Natural killer cell (primary cell): ENCODE measurements around the gene GTF3C1. TPM values are rescaled to one million over a fixed set of nuclear protein-coding genes. Genes with fewer than 3 reads are reported as not detected.

Experiments
- ATAC-seq, 3 donors: fragments of 150-1000 bp in 2 of 3; fragments of 200-7000 bp in 1 of 3; cut with Tn5 transposase; 1 replicate in 1 of 3; 2 replicates in 2 of 3; pipeline ENCODE4 v1.10.0; 2021; ENCODE audit warnings: mild to moderate bottlenecking in 2 of 3, moderate library complexity in 2 of 3
- DNase-seq, 2 donors: peaks; one replicate each; pipeline versions ENCODE4 v3.0.0 to v3.0.0-alpha.2; 2013 to 2021; ENCODE audit warnings: mixed read lengths in 1 of 2
- H3K27ac ChIP-seq: one replicate; pipeline ENCODE4 v1.5.1; 2013; ENCODE audit warnings: mild to moderate bottlenecking, low read length
- H3K27me3 ChIP-seq: one replicate; pipeline ENCODE4 v1.6.1; 2013; ENCODE audit warnings: low read length; ENCODE audit not compliant: control insufficient read depth, insufficient read depth
- H3K36me3 ChIP-seq: one replicate; pipeline ENCODE4 v1.6.1; 2013; ENCODE audit warnings: low read length; ENCODE audit not compliant: control insufficient read depth, insufficient read depth
- H3K4me1 ChIP-seq: one replicate; pipeline ENCODE4 v1.6.1; 2013; ENCODE audit warnings: low read length; ENCODE audit not compliant: control insufficient read depth, insufficient read depth
- H3K4me3 ChIP-seq: one replicate; pipeline ENCODE4 v1.5.1; 2013; ENCODE audit warnings: low read length
- H3K9me3 ChIP-seq: one replicate; pipeline ENCODE4 v1.6.1; 2013; ENCODE audit warnings: low read length; ENCODE audit not compliant: control insufficient read depth, insufficient read depth
- H3K27ac Mint-ChIP-seq, 2 donors: one replicate each; pipeline ENCODE4 v1.8.0; 2022; ENCODE audit warnings: mild to moderate bottlenecking in 2 of 2, mixed read lengths in 2 of 2, moderate library complexity in 1 of 2
- H3K27me3 Mint-ChIP-seq, 2 donors: one replicate each; pipeline ENCODE4 v1.8.0; 2022; ENCODE audit warnings: low read depth in 2 of 2, mixed read lengths in 2 of 2
- H3K36me3 Mint-ChIP-seq: one replicate; pipeline ENCODE4 v1.8.0; 2022; ENCODE audit warnings: mixed read lengths
- H3K4me1 Mint-ChIP-seq, 2 donors: one replicate each; pipeline ENCODE4 v1.8.0; 2022; ENCODE audit warnings: mixed read lengths in 2 of 2
- H3K4me3 Mint-ChIP-seq: one replicate; pipeline ENCODE4 v1.8.0; 2022; ENCODE audit warnings: mild to moderate bottlenecking, moderate library complexity, mixed read lengths
- H3K9me3 Mint-ChIP-seq, 2 donors: one replicate each; pipeline ENCODE4 v1.8.0; 2022; ENCODE audit warnings: mixed read lengths in 2 of 2
- CTCF ChIP-seq: fragments of 200-600 bp; IDR thresholded peaks from one replicate; pipeline ENCODE4 v1.8.0; 2022; ENCODE audit warnings: antibody characterized with exemption
- WGBS: methylation state at CpG from one replicate; pipeline ENCODE4 v1.1.7; 2013; ENCODE audit warnings: missing lambda C conversion rate; ENCODE audit not compliant: insufficient coverage; 5-methylcytosine and 5-hydroxymethylcytosine counted together
- intact Hi-C: fragments of 100-400 bp; cut with micrococcal nuclease; formaldehyde crosslinking; loops from one replicate; pipeline ENCODE4 v1.14.2; 2022
- total RNA-seq, 4 donors: library from RNA; stranded (reverse); fragments of 120-200 nt in 1 of 4; gene quantifications; one replicate each; pipeline versions ENCODE4 v1.2.3 to v1.2.4, GENCODE V29; 2013 to 2022

Gene GTF3C1
- total RNA-seq, 3 donors from 2014 or later (not counting 1 experiment from before 2014, with no cell fraction given), result 111 to 160 (median 125) TPM

GRCh38 chr16:27483624-27484023 is 66.1 kb downstream of the GTF3C1 start:
- DNase-seq, result no peak
- H3K9me3 ChIP-seq, result no peaks in the 10 kb centered on the region
- H3K4me1 ChIP-seq, result no peaks in the 10 kb centered on the region
- H3K9me3 Mint-ChIP-seq, result no peaks in the 10 kb centered on the region
- H3K36me3 Mint-ChIP-seq, result peaks cover 59% of the 10 kb centered on the region
- H3K4me3 Mint-ChIP-seq, result no peak overlapping the region
- no peak for TF ChIP-seq CTCF
- H3K4me3 ChIP-seq, result no peak overlapping the region
- WGBS, result 98% methylated on average over 5 of the region's 5 CpGs
- no peak overlapping the region for H3K27ac ChIP-seq
- no peaks in the 10 kb centered on the region for H3K4me1 Mint-ChIP-seq
- H3K27me3 ChIP-seq, result no peaks in the 10 kb centered on the region
- ATAC-seq, result no peak
- H3K36me3 ChIP-seq, result peaks cover 78% of the 10 kb centered on the region
- H3K27me3 Mint-ChIP-seq, result no peaks in the 10 kb centered on the region
- intact Hi-C loops, result no loop called here
- H3K27ac Mint-ChIP-seq, result no peak overlapping the region

- Histone ChIP-seq H3K4me1 (no peaks in the 10 kb centered on the region), H3K27ac (no peak overlapping the region), H3K9me3 (no peaks in the 10 kb centered on the region), H3K36me3 (peaks cover 77% of the 10 kb centered on the region), H3K27me3 (no peaks in the 10 kb centered on the region), H3K4me3 (no peak overlapping the region)
- DNase-seq (no peak), ATAC-seq (no peak)
- TF ChIP-seq CTCF, result no peak
- intact Hi-C loops, result no loop called here
- no peak overlapping the region for H3K4me3 Mint-ChIP-seq
- no peak overlapping the region for H3K27ac Mint-ChIP-seq
- 97% methylated on average over 5 of the region's 5 CpGs for WGBS
- H3K27me3 Mint-ChIP-seq, result no peaks in the 10 kb centered on the region
- H3K4me1 Mint-ChIP-seq, result no peaks in the 10 kb centered on the region
- H3K36me3 Mint-ChIP-seq, result peaks cover 63% of the 10 kb centered on the region
- no peaks in the 10 kb centered on the region for H3K9me3 Mint-ChIP-seq
Measured at GRCh38 chr16:27483088-27483437, 66.7 kb downstream of the GTF3C1 start.

GRCh38 chr16:27482397-27483087 is 67.2 kb downstream of the GTF3C1 start:
- no peak for TF ChIP-seq CTCF
- peak overlapping the region in 1 of 2 donors; percentile 63 for H3K27ac Mint-ChIP-seq
- H3K4me3 ChIP-seq, result no peak overlapping the region
- no peak overlapping the region for H3K27ac ChIP-seq
- H3K4me3 Mint-ChIP-seq, result no peak overlapping the region
- H3K27me3 ChIP-seq, result no peaks in the 10 kb centered on the region
- 92% methylated on average over 10 of the region's 10 CpGs for WGBS
- no peaks in the 10 kb centered on the region for H3K4me1 Mint-ChIP-seq
- H3K9me3 Mint-ChIP-seq, result no peaks in the 10 kb centered on the region
- peaks cover 73% of the 10 kb centered on the region for H3K36me3 ChIP-seq
- DNase-seq (no peak), ATAC-seq (no peak)
- no peaks in the 10 kb centered on the region for H3K4me1 ChIP-seq
- H3K9me3 ChIP-seq, result no peaks in the 10 kb centered on the region
- H3K27me3 Mint-ChIP-seq, result no peaks in the 10 kb centered on the region
- H3K36me3 Mint-ChIP-seq, result peaks cover 63% of the 10 kb centered on the region
- intact Hi-C loops, result no loop called here
